Thymus (tissue), 11 donors: ENCODE measurements around the gene UMAD1. TPM values are rescaled to one million over a fixed set of nuclear protein-coding genes. Genes with fewer than 3 reads are reported as not detected.
"Not testable (repeated sequence)": the region's sequence is repeated elsewhere in the genome, so short reads cannot be mapped to it uniquely, and the experiment has no call there.

ENCODE experiments used
- DNase-seq, 9 donors: peaks; one replicate each; pipeline ENCODE4 v3.0.0-alpha.2; 2013; ENCODE audit warnings: low spot score in 9 of 9, low read depth in 6 of 9, missing footprints in 1 of 9
- H3K27ac ChIP-seq, 2 donors: one replicate each; pipeline ENCODE4 v1.5.1; 2013; ENCODE audit warnings: control low read depth in 1 of 2, low read depth in 1 of 2, low read length in 1 of 2, mild to moderate bottlenecking in 1 of 2, moderate library complexity in 1 of 2
- H3K27me3 ChIP-seq, 2 donors: one replicate each; pipeline ENCODE4 v1.5.1; 2013; ENCODE audit warnings: low read length in 1 of 2; ENCODE audit not compliant: control insufficient read depth in 2 of 2, insufficient read depth in 1 of 2
- H3K36me3 ChIP-seq, 2 donors: one replicate each; pipeline ENCODE4 v1.5.1; 2013; ENCODE audit warnings: low read length in 1 of 2, mild to moderate bottlenecking in 1 of 2, moderate library complexity in 1 of 2; ENCODE audit not compliant: control insufficient read depth in 2 of 2, insufficient read depth in 2 of 2
- H3K4me1 ChIP-seq, 2 donors: one replicate each; pipeline ENCODE4 v1.5.1; 2013; ENCODE audit warnings: low read length in 2 of 2; ENCODE audit not compliant: control insufficient read depth in 2 of 2, insufficient read depth in 2 of 2
- H3K4me3 ChIP-seq, 2 donors: one replicate each; pipeline ENCODE4 v1.5.1; 2013; ENCODE audit warnings: low read length in 2 of 2, control low read depth in 1 of 2, mild to moderate bottlenecking in 1 of 2
- H3K9me3 ChIP-seq, 2 donors: one replicate each; pipeline ENCODE4 v1.5.1; 2013; ENCODE audit warnings: low read length in 1 of 2, mild to moderate bottlenecking in 1 of 2; ENCODE audit not compliant: control insufficient read depth in 2 of 2, insufficient read depth in 1 of 2
- WGBS: extraction: QIAGEN DNeasy Blood & Tissue Kit; methylation state at CpG from one replicate; pipeline ENCODE4 v1.1.7; 2013; 5-methylcytosine and 5-hydroxymethylcytosine counted together
- polyA plus RNA-seq: library from polyadenylated mRNA; stranded (reverse); fragments of 200-250 nt; gene quantifications from one replicate; pipeline ENCODE4 v1.2.3, GENCODE V29; 2013
- total RNA-seq: library from RNA; stranded (reverse); fragments of 120-200 nt; gene quantifications from one replicate; pipeline ENCODE4 v1.2.4, GENCODE V29; 2013
- donor health status: healthy.

UMAD1 gene
- total and polyA plus RNA-seq, 2 donors: 15.7 to 21.9 TPM

DNA sequence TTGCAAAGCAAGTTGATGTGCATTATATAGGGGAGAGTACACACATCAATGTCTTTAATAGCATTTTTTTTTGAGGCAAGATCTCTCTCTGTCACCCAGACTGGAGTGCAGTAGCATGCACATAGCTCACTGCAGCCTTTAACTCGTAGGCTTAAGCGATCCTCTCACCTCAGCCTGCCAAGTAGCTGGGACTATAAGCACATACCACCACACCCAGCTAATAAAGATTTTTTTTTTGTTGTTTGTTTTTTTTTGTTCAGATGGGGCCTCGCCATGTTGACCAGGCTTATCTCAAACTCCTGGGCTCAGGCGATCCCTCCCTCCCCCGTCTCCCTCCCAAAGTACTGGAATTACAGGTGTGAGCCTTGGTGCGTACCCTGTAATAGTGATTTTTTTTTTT, 1.5 kb downstream of the UMAD1 start:
- H3K4me3 ChIP-seq: peak overlapping the region in 1 of 2 donors; percentile 98
- 91% methylated on average over 6 of the region's 6 CpGs for WGBS
- no peaks in the 10 kb centered on the region for H3K27me3 ChIP-seq
- peaks cover 7 to 17% of the 10 kb centered on the region in 2 donors for H3K4me1 ChIP-seq
- peak in 1 of 9 donors; percentile 38 for DNase-seq
- peaks cover 1 to 8% of the 10 kb centered on the region in 2 donors for H3K9me3 ChIP-seq
- peaks cover 3 to 6% of the 10 kb centered on the region in 2 donors for H3K36me3 ChIP-seq
- peak overlapping the region in 1 of 2 donors; percentile 95 for H3K27ac ChIP-seq

DNA sequence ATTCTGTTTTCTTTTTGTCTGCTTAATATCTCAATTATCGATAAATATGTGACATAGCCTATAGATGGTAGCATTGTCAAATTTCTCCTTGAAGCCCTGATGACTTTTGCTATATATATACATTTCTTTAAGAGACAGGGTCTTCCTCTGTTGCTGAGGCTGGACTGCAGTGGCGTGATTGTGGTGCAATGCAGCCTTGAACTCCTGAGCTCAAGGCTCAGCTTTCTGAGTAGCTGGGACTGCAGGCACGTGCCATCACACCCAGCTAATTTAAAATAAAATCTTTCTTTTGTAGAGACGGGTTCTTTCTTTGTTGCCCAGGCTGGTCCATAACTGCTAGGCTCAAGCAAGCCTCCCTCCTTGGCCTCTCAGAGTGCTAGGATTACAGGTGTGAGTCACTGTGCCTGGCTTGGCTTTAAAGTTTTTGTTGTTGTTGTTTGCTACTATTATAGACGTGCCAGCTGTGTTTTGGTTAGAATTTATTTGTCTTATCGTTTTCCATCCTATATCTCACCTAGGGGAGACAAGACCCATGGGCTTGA, 7.0 kb downstream of the UMAD1 start:
- no peak for DNase-seq
- peaks cover 3% of the 10 kb centered on the region in 2 donors for H3K36me3 ChIP-seq
- no peak overlapping the region for H3K4me3 ChIP-seq
- H3K4me1 ChIP-seq: peaks cover 21 to 24% of the 10 kb centered on the region in 2 donors
- H3K27ac ChIP-seq: peak overlapping the region in 1 of 2 donors; percentile 45
- H3K9me3 ChIP-seq: peaks cover 0 to 8% of the 10 kb centered on the region in 2 donors
- H3K27me3 ChIP-seq: no peaks in the 10 kb centered on the region
- 75% methylated on average over 6 of the region's 6 CpGs for WGBS

DNA sequence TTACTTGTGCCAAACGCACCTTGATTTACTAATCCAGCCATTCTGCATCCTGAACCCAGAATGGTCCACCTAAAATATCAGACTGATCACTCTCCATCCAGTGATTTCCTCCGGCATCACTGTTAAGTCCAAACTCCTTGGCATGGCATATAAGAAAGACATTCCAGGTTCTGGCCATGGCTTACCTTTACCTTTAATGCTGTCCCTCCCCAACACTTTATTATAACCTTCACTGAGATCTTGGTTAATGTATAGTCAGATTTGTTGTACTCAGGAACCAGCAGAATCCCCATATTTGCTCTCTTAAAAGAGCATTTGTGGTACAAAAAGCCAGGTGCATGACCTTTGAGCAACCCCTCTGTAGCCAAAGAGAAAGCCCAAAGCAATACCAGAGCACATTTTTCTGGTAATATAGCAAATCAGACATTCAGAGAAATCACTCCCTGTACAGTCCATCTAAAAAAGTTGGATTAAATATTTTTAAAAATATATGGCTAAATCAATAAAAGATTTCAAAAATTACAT, 10.2 kb downstream of the UMAD1 start:
- WGBS: over 99% methylated on average over 2 of the region's 2 CpGs
- peak in 1 of 9 donors; percentile 41 for DNase-seq

DNA sequence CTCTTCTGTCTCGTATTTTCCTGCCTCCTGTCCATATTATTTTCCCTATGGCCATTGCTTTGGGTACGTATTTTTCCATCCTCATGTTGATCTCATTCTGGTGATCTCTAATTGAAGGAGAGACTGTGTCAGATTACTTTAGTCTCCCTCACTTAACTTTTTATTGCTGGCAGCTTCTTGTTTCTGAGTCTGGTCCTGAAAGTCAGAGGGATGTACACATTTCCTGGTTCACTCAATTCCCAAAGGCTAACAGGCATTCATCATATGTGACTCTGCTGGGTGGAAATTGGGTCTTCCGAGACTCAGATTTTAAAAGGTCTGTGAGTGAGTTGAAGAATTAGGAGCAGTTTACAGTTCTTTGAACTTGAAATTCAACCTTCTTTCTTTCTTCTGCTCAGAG, 10.9 kb downstream of the UMAD1 start:
- H3K36me3 ChIP-seq: no peaks in the 10 kb centered on the region
- peaks cover 24 to 25% of the 10 kb centered on the region in 2 donors for H3K4me1 ChIP-seq
- H3K27ac ChIP-seq: no peak overlapping the region
- H3K9me3 ChIP-seq: peaks cover 0 to 4% of the 10 kb centered on the region in 2 donors
- DNase-seq: no peak
- 92% methylated on average over 3 of the region's 3 CpGs for WGBS
- no peak overlapping the region for H3K4me3 ChIP-seq
- H3K27me3 ChIP-seq: no peaks in the 10 kb centered on the region

More for the DNA sequence above, 10.2 kb downstream of the UMAD1 start:
- Histone ChIP-seq H3K4me1 (peaks cover 24 to 25% of the 10 kb centered on the region in 2 donors), H3K9me3 (peaks cover 0 to 8% of the 10 kb centered on the region in 2 donors), H3K27me3 (no peaks in the 10 kb centered on the region), H3K4me3 (no peak overlapping the region), H3K36me3 (peaks cover 0 to 3% of the 10 kb centered on the region in 2 donors), H3K27ac (no peak overlapping the region)

DNA sequence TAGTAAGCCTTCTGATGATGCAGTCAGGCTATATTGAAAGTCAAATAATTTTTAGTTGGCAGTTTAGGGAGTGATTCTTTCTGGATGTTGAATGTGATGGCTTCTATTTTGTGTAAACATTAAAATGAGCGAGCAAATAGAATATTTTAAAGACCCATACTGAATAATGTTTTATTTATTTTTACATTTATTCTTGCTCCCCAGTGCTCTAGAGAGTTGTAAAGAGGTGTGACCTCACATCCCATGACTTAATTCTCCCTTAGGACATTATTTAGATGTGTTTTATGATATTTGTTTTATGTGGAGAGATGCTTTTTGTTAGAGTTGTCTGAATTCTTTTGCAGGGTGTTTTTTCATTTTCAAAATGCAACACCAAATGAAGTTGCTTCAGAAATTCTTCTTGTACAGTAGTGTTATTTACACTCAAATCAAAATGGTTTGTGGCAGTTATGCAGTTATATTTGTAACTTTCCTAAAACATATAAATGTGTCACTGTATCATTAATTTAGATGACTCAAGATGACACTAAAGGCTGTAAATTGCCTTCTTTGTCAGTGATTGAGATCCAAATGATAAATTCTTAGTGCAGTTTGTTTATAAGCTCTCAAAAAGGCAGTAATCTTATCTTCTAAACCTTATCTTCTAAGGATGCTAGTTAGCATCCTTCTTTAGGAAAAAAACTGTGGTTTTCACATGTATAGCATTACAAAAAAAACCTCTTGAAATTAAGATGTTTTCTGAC, 12.4 kb downstream of the UMAD1 start:
- 94% methylated on average over 1 of the region's 1 CpG for WGBS
- DNase-seq: no peak

DNA sequence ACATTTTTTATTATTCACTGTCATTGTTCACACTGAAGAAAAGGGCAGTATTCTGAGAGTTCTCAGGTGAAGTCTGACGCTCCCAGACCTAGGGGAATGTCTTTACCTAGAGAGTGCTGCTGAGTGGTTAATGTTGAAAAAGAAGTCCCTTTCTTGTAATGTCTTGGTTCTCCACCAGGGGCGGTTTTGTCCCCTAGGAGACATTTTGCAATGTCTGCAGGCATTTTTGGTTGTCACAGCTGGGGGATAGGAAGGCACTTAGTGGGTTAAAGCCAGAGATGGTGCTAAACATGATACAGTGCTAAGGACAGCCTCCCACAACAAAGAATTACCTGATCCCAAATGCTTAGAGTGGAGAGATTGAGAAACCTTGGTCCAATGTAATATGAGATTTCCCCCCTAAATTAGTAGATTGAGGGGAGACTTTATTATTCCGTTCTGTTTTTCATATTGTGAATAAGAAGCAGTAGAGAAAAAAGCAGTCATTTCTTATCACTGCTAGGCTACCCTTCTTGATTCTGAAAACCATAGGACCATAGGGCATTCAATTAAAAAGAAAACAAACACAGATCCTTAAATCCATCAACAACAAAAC, 13.1 kb downstream of the UMAD1 start:
- DNase-seq: peak in 2 of 9 donors; percentile 56 to 78
- Histone ChIP-seq H3K9me3 (no peaks in the 10 kb centered on the region), H3K36me3 (no peaks in the 10 kb centered on the region), H3K4me1 (peaks cover 17 to 19% of the 10 kb centered on the region in 2 donors), H3K4me3 (no peak overlapping the region), H3K27me3 (no peaks in the 10 kb centered on the region), H3K27ac (no peak overlapping the region)
- WGBS: 92% methylated on average over 3 of the region's 3 CpGs

More for the DNA sequence above, 12.4 kb downstream of the UMAD1 start:
- Histone ChIP-seq H3K27ac (no peak overlapping the region), H3K4me3 (no peak overlapping the region), H3K36me3 (no peaks in the 10 kb centered on the region), H3K9me3 (no peaks in the 10 kb centered on the region), H3K4me1 (peaks cover 18 to 19% of the 10 kb centered on the region in 2 donors), H3K27me3 (no peaks in the 10 kb centered on the region)

DNA sequence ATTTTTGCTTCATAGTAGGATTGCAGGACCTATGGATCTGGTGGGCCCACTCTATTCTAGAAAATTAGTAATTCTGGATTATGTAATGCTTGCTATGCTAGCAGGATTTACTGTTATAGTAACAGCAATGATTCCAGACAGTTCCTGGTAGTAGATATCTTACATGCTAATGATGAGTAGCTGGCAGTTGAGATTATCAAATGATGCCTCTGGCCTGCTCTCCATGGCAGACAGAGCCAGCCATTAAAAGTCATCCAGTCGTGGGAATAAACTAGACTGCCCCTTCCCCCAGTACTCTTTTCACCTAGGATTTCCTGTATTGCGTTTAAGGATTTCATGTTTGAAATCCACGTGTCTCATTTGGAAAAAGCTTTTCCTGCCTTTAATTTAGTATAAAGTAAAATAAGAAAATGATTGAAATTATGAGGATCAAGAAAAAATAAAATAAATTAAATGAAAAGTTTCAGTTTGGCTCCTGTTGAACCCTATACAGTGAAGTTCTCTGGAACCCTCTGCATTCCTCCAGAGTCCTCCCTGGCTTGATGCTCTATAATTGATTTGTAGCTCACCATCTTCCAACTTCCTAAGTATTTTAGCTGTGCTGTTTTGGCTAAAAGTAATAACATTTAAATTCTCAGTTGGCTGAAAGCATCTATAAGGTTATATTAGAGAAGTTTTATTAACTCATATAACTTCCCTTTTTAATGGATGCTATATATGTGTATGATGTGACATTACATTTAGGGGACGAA, 14.6 kb downstream of the UMAD1 start:
- Histone ChIP-seq H3K27ac (no peak overlapping the region), H3K4me1 (peaks cover 17 to 19% of the 10 kb centered on the region in 2 donors), H3K9me3 (no peaks in the 10 kb centered on the region), H3K27me3 (no peaks in the 10 kb centered on the region), H3K36me3 (no peaks in the 10 kb centered on the region), H3K4me3 (no peak overlapping the region)
- 94% methylated on average over 4 of the region's 4 CpGs for WGBS
- DNase-seq: no peak

DNA sequence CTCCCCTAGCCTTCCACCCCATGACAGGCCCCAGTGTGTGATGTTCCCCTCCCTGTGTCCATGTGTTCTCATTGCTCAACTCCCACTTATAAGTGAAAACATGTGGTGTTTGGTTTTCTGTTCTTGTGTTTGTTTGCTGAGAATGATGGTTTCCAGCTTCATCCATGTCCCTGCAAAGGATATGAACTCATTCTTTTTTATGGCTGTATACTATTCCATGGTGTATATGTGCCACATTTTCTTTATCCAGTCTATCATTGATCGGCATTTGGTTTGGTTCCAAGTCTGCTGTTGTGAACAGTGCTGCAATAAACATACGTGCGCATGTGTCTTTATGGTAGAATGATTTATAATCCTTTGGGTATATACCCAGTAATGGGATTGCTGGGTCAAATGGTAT, 15.9 kb downstream of the UMAD1 start:
- not testable (repeated sequence) for H3K4me3 ChIP-seq, DNase-seq, H3K27ac ChIP-seq, H3K27me3 ChIP-seq, H3K4me1 ChIP-seq, H3K36me3 ChIP-seq, H3K9me3 ChIP-seq
- WGBS: 97% methylated on average over 3 of the region's 3 CpGs
